CD14-positive monocyte (primary cell): ENCODE results near the gene GUCY1A1. TPM values are rescaled to one million over a fixed set of nuclear protein-coding genes. Genes with fewer than 3 reads are reported as not detected.

Experiments used
- DNase-seq, 3 donors: peaks; one replicate each; pipeline ENCODE4 v3.0.0-alpha.2; 2011 to 2022
- H2AFZ ChIP-seq: 2 replicates; pipeline ENCODE4 v1.6.0; 2012; ENCODE audit warnings: mild to moderate bottlenecking, low read depth, low read length, inconsistent platforms; ENCODE audit not compliant: insufficient read depth, poor library complexity, severe bottlenecking
- H3K27ac ChIP-seq, 2 donors: 1 replicate in 1 of 2; 2 replicates in 1 of 2; pipeline ENCODE4 v1.5.1; 2012 to 2013; ENCODE audit warnings: low read length in 2 of 2, control low read depth in 1 of 2, inconsistent platforms in 1 of 2, low read depth in 1 of 2, mild to moderate bottlenecking in 1 of 2
- H3K27me3 ChIP-seq, 2 donors: one replicate each; pipeline versions ENCODE4 v1.6.0 to v1.6.1; 2011 to 2013; ENCODE audit warnings: low read length in 2 of 2; ENCODE audit not compliant: control insufficient read depth in 2 of 2, insufficient read depth in 2 of 2
- H3K36me3 ChIP-seq, 2 donors: replicated peaks in 1 of 2; 1 replicate in 1 of 2; 2 replicates in 1 of 2; pipeline versions ENCODE4 v1.5.1 to v1.6.1; 2012 to 2013; ENCODE audit warnings: low read length in 2 of 2, control low read depth in 1 of 2, inconsistent platforms in 1 of 2, mild to moderate bottlenecking in 1 of 2; ENCODE audit not compliant: insufficient read depth in 2 of 2, control insufficient read depth in 1 of 2
- H3K4me1 ChIP-seq, 2 donors: 1 replicate in 1 of 2; 2 replicates in 1 of 2; pipeline versions ENCODE4 v1.5.1 to v1.6.1; 2012 to 2013; ENCODE audit warnings: low read length in 2 of 2, control low read depth in 1 of 2, inconsistent platforms in 1 of 2, mild to moderate bottlenecking in 1 of 2, moderate library complexity in 1 of 2; ENCODE audit not compliant: insufficient read depth in 2 of 2, control insufficient read depth in 1 of 2
- H3K4me2 ChIP-seq: replicated peaks from 2 replicates; pipeline ENCODE3; 2012; ENCODE audit warnings: low read length, moderate library complexity, mild to moderate bottlenecking; ENCODE audit not compliant: poor library complexity, severe bottlenecking; ENCODE audit errors: extremely low read depth
- H3K4me3 ChIP-seq, 3 experiments: fragments of 200-600 bp in 1 of 3; sonication (generic) in 1 of 3; replicated peaks in 1 of 3; 1 replicate in 2 of 3; 2 replicates in 1 of 3; pipeline ENCODE4 v1.5.1; 2011 to 2013; ENCODE audit warnings: low read length in 3 of 3, mild to moderate bottlenecking in 3 of 3, control low read depth in 2 of 3, low read depth in 2 of 3, inconsistent platforms in 1 of 3, moderate library complexity in 1 of 3
- H3K79me2 ChIP-seq: 2 replicates; pipeline ENCODE4 v1.6.0; 2012; ENCODE audit warnings: mild to moderate bottlenecking, control low read depth, inconsistent platforms, low read length, moderate library complexity; ENCODE audit not compliant: insufficient read depth
- H3K9ac ChIP-seq: 2 replicates; pipeline ENCODE4 v1.6.0; 2017; ENCODE audit warnings: low read length, mild to moderate bottlenecking; ENCODE audit not compliant: insufficient read depth, poor library complexity, severe bottlenecking
- H3K9me3 ChIP-seq, 2 donors: replicated peaks in 1 of 2; 1 replicate in 1 of 2; 2 replicates in 1 of 2; pipeline versions ENCODE4 v1.5.1 to v1.6.1; 2012 to 2013; ENCODE audit warnings: low read length in 2 of 2, control low read depth in 1 of 2; ENCODE audit not compliant: control insufficient read depth in 1 of 2, insufficient read depth in 1 of 2
- H4K20me1 ChIP-seq: 2 replicates; pipeline ENCODE4 v1.6.0; 2012; ENCODE audit warnings: mild to moderate bottlenecking, low read length, control low read depth, moderate library complexity; ENCODE audit not compliant: insufficient read depth
- H3K27ac Mint-ChIP-seq, 7 donors: one replicate each; pipeline ENCODE4 v1.8.0; 2020; ENCODE audit warnings: mild to moderate bottlenecking in 7 of 7, mixed read lengths in 7 of 7, moderate library complexity in 6 of 7, inconsistent platforms in 2 of 7
- H3K27me3 Mint-ChIP-seq, 3 donors: one replicate each; pipeline ENCODE4 v1.8.0; 2021 to 2022; ENCODE audit warnings: low read depth in 3 of 3, mild to moderate bottlenecking in 3 of 3, mixed read lengths in 3 of 3, moderate library complexity in 3 of 3, inconsistent platforms in 1 of 3
- H3K36me3 Mint-ChIP-seq, 2 donors: one replicate each; pipeline ENCODE4 v1.8.0; 2020; ENCODE audit warnings: mixed read lengths in 2 of 2, inconsistent platforms in 1 of 2, mild to moderate bottlenecking in 1 of 2
- H3K4me1 Mint-ChIP-seq: one replicate; pipeline ENCODE4 v1.8.0; 2020; ENCODE audit warnings: mild to moderate bottlenecking, mixed read lengths
- H3K4me3 Mint-ChIP-seq, 2 donors: one replicate each; pipeline ENCODE4 v1.8.0; 2020; ENCODE audit warnings: mild to moderate bottlenecking in 2 of 2, mixed read lengths in 2 of 2, moderate library complexity in 1 of 2
- H3K9me3 Mint-ChIP-seq, 7 donors: one replicate each; pipeline ENCODE4 v1.8.0; 2020 to 2022; ENCODE audit warnings: mixed read lengths in 7 of 7, mild to moderate bottlenecking in 6 of 7, moderate library complexity in 6 of 7, inconsistent platforms in 2 of 7
- WGBS: methylation state at CpG from one replicate; pipeline ENCODE4 v1.1.5; 2013; ENCODE audit warnings: missing lambda C conversion rate; ENCODE audit not compliant: insufficient coverage; 5-methylcytosine and 5-hydroxymethylcytosine counted together
- intact Hi-C, 2 donors: fragments of 100-400 bp; cut with micrococcal nuclease; formaldehyde crosslinking; loops; one replicate each; pipeline versions ENCODE4 v1.15.0 to v1.15.1; 2023
- polyA plus RNA-seq, 3 donors: library from polyadenylated mRNA; depleted of rRNA in 1 of 3; unstranded in 2 of 3; stranded (reverse) in 1 of 3; fragments of 300-500 nt in 2 of 3; fragments of >200 nt in 1 of 3; fragmentation: Illumina TruSeq in 2 of 3; gene quantifications; 1 replicate in 2 of 3; 2 replicates in 1 of 3; pipeline ENCODE4 v1.2.3, GENCODE V29; 2012 to 2021
- TF ChIP-seq, protein P1 (sequence below): fragments of 200-600 bp; IDR thresholded peaks from one replicate; pipeline ENCODE4 v1.8.0; 2022; ENCODE audit warnings: antibody characterized with exemption, mild to moderate bottlenecking

Gene GUCY1A1
- polyA plus RNA-seq, 3 donors: 0.88 to 1.2 (median 0.95) TPM

DNA sequence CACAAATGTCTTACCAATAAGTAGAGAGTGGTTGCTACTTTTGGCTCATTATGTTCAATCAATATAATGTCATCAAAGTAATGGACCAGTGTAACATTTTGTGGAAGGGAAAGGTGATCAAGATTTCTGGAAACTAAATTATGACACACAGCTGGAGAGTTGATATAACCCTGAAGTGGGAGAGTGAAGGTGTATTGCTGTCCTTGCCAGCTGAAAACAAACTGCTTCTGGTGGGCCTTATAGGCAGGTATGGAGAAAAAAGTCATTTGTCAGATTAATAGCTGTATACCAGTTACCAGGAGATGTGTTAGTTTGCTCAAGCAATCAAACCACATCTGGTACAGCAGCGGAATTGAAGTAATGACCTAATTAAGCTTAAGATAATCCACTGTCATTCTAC, 74.9 kb downstream of the GUCY1A1 start:
- intact Hi-C loops: no loop called here
- no peaks in the 10 kb centered on the region for H3K9me3 ChIP-seq

DNA sequence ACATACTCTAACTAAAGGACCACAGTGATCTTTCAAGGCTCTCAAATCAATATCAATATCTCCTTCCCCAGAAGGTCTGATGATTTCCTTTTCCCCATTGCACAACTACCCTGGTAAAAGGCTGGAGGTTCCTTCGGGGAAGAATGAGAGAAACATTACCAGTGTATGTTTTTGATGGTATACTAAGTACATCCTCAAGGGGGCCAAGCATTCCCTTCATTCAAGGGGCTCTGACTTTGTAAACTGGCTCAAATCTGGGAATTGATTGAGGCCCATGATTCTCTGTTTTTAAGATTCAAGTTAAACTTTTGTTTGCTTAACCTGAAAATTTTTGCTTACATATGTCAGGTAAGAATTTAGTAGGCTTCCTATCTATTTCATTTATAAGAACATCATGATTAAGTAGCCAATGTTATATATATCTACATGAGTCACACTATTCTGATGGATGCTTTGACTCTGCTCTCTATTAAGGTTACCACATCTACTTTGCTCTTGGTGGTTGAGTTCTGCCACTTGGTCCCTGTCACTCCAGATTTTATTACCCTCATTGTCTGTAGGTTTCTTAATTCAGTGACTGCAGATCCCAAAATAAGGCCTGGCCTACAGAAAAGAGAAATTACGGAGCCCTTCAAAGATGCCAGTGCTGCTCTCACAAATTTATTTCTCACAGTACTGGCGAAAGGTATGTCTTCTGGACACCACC, 75.8 kb downstream of the GUCY1A1 start:
- Histone ChIP-seq H3K27me3 (no peaks in the 10 kb centered on the region), H3K4me2 (no peak overlapping the region), H3K27ac (no peak overlapping the region), H3K4me1 (no peaks in the 10 kb centered on the region), H4K20me1 (no peaks in the 10 kb centered on the region), H3K9ac (no peak overlapping the region), H3K9me3 (no peaks in the 10 kb centered on the region), H3K36me3 (no peaks in the 10 kb centered on the region), H3K79me2 (no peaks in the 10 kb centered on the region), H2AFZ (no peak overlapping the region), H3K4me3 (no peak overlapping the region)
- Mint-ChIP-seq H3K27me3 (no peaks in the 10 kb centered on the region), H3K4me1 (no peaks in the 10 kb centered on the region), H3K9me3 (peaks cover 0 to 1% (median 0%) of the 10 kb centered on the region in 7 donors), H3K27ac (no peak overlapping the region), H3K36me3 (no peaks in the 10 kb centered on the region), H3K4me3 (no peak overlapping the region)
- intact Hi-C loops: no loop called here
- DNase-seq: no peak
- TF ChIP-seq, protein P1, sequence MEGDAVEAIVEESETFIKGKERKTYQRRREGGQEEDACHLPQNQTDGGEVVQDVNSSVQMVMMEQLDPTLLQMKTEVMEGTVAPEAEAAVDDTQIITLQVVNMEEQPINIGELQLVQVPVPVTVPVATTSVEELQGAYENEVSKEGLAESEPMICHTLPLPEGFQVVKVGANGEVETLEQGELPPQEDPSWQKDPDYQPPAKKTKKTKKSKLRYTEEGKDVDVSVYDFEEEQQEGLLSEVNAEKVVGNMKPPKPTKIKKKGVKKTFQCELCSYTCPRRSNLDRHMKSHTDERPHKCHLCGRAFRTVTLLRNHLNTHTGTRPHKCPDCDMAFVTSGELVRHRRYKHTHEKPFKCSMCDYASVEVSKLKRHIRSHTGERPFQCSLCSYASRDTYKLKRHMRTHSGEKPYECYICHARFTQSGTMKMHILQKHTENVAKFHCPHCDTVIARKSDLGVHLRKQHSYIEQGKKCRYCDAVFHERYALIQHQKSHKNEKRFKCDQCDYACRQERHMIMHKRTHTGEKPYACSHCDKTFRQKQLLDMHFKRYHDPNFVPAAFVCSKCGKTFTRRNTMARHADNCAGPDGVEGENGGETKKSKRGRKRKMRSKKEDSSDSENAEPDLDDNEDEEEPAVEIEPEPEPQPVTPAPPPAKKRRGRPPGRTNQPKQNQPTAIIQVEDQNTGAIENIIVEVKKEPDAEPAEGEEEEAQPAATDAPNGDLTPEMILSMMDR: no peak
- WGBS: no CpG with 5 or more reads among the region's 3 CpGs

More for the DNA sequence above, 74.9 kb downstream of the GUCY1A1 start:
- Histone ChIP-seq H3K9ac (no peak overlapping the region), H3K79me2 (no peaks in the 10 kb centered on the region), H3K27ac (no peak overlapping the region), H4K20me1 (no peaks in the 10 kb centered on the region), H3K36me3 (no peaks in the 10 kb centered on the region), H3K27me3 (no peaks in the 10 kb centered on the region), H3K4me3 (no peak overlapping the region), H2AFZ (no peak overlapping the region), H3K4me2 (no peak overlapping the region), H3K4me1 (no peaks in the 10 kb centered on the region)
- Mint-ChIP-seq H3K9me3 (peaks cover 0 to 1% (median 0%) of the 10 kb centered on the region in 7 donors), H3K4me1 (no peaks in the 10 kb centered on the region), H3K27ac (no peak overlapping the region), H3K36me3 (no peaks in the 10 kb centered on the region), H3K4me3 (no peak overlapping the region), H3K27me3 (no peaks in the 10 kb centered on the region)
- no peak for DNase-seq
- no CpG with 5 or more reads among the region's 1 CpG for WGBS
- TF ChIP-seq, protein P1: no peak
